Chondrocyte (in vitro differentiated cells): ENCODE measurements around the gene CYP4F22. TPM values are rescaled to one million over a fixed set of nuclear protein-coding genes. Genes with fewer than 3 reads are reported as not detected.
A peak's percentile ranks its signal among the peaks of the same experiment; 100 is the strongest.
"Not testable (repeated sequence)": the region's sequence is repeated elsewhere in the genome, so short reads cannot be mapped to it uniquely, and the experiment has no call there.

ENCODE experiments used
- DNase-seq: peaks from one replicate; pipeline ENCODE4 v3.0.0; 2021; ENCODE audit warnings: mixed read lengths, low spot score
- H3K27ac Mint-ChIP-seq: one replicate; pipeline ENCODE4 v1.8.0; 2021; ENCODE audit warnings: mild to moderate bottlenecking, moderate library complexity, mixed read lengths; ENCODE audit not compliant: unreplicated experiment
- H3K27me3 Mint-ChIP-seq: 2 replicates; pipeline ENCODE4 v1.8.0; 2021; ENCODE audit warnings: low read depth, mixed read lengths
- H3K36me3 Mint-ChIP-seq: 2 replicates; pipeline ENCODE4 v1.8.0; 2021; ENCODE audit warnings: low read depth, mixed read lengths
- H3K4me1 Mint-ChIP-seq: 2 replicates; pipeline ENCODE4 v1.8.0; 2021; ENCODE audit warnings: low read depth, mild to moderate bottlenecking, mixed read lengths
- H3K4me3 Mint-ChIP-seq: one replicate; pipeline ENCODE4 v1.8.0; 2021; ENCODE audit warnings: mild to moderate bottlenecking, moderate library complexity, mixed read lengths; ENCODE audit not compliant: unreplicated experiment
- H3K9me3 Mint-ChIP-seq: 2 replicates; pipeline ENCODE4 v1.8.0; 2021; ENCODE audit warnings: low read depth, mixed read lengths
- CTCF ChIP-seq: fragments of 200-600 bp; sonication (generic); IDR thresholded peaks from 2 replicates; pipeline ENCODE4 v1.5.0; 2021; ENCODE audit warnings: antibody characterized with exemption, mild to moderate bottlenecking, moderate library complexity
- total RNA-seq: library from RNA; stranded (reverse); gene quantifications from 3 replicates; pipeline ENCODE4 v1.2.1, GENCODE V29; 2021

Gene CYP4F22
- total RNA-seq, 1 donor from 2014 or later: not detected

GRCh38 chr19:15471639-15472101, 36.7 kb upstream of the CYP4F22 start:
- H3K36me3 Mint-ChIP-seq: no peaks in the 10 kb centered on the region

GRCh38 chr19:15473821-15474220, 34.5 kb upstream of the CYP4F22 start:
- H3K27ac Mint-ChIP-seq, H3K4me3 Mint-ChIP-seq, H3K36me3 Mint-ChIP-seq, H3K4me1 Mint-ChIP-seq, DNase-seq, H3K9me3 Mint-ChIP-seq: not testable (repeated sequence)
- H3K27me3 Mint-ChIP-seq: peaks cover 11% of the 10 kb centered on the region

More at GRCh38 chr19:15471639-15472101, 36.7 kb upstream of the CYP4F22 start:
- Mint-ChIP-seq H3K4me1 (peaks cover 9% of the 10 kb centered on the region), H3K4me3 (no peak overlapping the region), H3K27ac (no peak overlapping the region), H3K27me3 (peaks cover 20% of the 10 kb centered on the region), H3K9me3 (peaks cover 5% of the 10 kb centered on the region)
- no peak for TF ChIP-seq CTCF
- peak; percentile 85 for DNase-seq

- H3K36me3 Mint-ChIP-seq: no peaks in the 10 kb centered on the region
- no peak overlapping the region for H3K4me3 Mint-ChIP-seq
- TF ChIP-seq CTCF: no peak
- H3K4me1 Mint-ChIP-seq: no peaks in the 10 kb centered on the region
- H3K27ac Mint-ChIP-seq: no peak overlapping the region
- H3K27me3 Mint-ChIP-seq: peaks cover 3% of the 10 kb centered on the region
- no peak for DNase-seq
- H3K9me3 Mint-ChIP-seq: peaks cover 5% of the 10 kb centered on the region
Measured at GRCh38 chr19:15475169-15475568, 33.2 kb upstream of the CYP4F22 start.

- H3K27me3 Mint-ChIP-seq: peaks cover 3% of the 10 kb centered on the region
- H3K4me3 Mint-ChIP-seq: no peak overlapping the region
- no peak overlapping the region for H3K27ac Mint-ChIP-seq
- no peaks in the 10 kb centered on the region for H3K4me1 Mint-ChIP-seq
- peak; percentile 67 for DNase-seq
- no peaks in the 10 kb centered on the region for H3K36me3 Mint-ChIP-seq
- no peak for TF ChIP-seq CTCF
- H3K9me3 Mint-ChIP-seq: peaks cover 5% of the 10 kb centered on the region
Measured at GRCh38 chr19:15475611-15476010, 32.7 kb upstream of the CYP4F22 start.

GRCh38 chr19:15476325-15476724, 32.0 kb upstream of the CYP4F22 start:
- H3K4me3 Mint-ChIP-seq: no peak overlapping the region
- H3K9me3 Mint-ChIP-seq: peaks cover 5% of the 10 kb centered on the region
- H3K27ac Mint-ChIP-seq: no peak overlapping the region
- no peaks in the 10 kb centered on the region for H3K4me1 Mint-ChIP-seq
- peak; percentile 47 for DNase-seq
- no peak for TF ChIP-seq CTCF
- no peaks in the 10 kb centered on the region for H3K36me3 Mint-ChIP-seq
- H3K27me3 Mint-ChIP-seq: peaks cover 3% of the 10 kb centered on the region
